HG02852 (cell line): ENCODE measurements around the gene TVP23C.

ENCODE experiments used
- ATAC-seq: cut with Tn5 transposase; IDR thresholded peaks from one replicate; pipeline ENCODE4 v1.9.1; 2021; ENCODE audit warnings: mild to moderate bottlenecking, moderate library complexity; ENCODE audit not compliant: unreplicated experiment

Gene TVP23C

DNA sequence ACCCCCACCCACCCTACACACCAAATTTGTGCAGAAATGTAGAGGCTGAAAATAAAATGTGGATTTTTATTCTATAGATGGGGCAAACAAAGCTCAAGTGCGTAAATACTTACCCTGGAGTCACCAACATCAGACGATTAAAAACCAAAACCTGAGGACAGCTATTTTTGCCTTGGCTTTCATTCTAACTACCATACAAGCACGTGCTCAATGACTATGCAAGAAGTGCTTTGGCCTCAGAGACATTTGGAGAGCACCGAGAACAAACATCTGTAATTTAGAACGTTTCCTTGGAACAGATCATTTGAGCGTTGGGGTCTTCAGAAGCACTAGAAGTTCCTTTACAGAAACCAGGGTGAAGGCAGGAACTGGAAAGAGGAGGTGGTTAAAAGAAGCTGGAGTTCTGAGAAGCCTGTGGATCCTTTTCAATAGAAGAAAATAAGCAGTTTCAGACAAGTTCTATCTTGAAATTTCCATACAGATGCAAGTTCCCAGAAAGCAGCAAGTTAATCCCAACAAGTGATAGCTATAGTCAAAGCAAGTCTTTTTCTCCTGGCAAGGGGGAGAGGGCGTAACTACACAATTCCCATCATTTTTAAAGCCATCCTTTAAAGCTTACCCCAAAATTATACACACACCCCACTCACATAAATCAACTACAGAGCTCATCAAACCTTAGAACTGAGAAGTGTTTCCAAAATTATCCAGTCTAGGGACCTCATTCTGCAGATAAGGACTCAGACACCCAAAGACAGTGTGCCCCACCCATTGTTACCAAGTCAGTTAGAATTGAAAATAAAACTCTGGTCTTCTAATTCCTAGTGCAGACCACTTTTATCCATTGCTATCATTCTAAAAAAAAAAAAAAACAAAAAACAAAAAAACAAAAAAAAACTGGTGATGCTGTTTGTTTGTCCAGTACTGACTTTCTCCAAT is 66.3 kb downstream of the TVP23C start:
- no peak for ATAC-seq

GRCh38 chr17:15494821-15495220 is 68.5 kb downstream of the TVP23C start:
- no peak for ATAC-seq

DNA sequence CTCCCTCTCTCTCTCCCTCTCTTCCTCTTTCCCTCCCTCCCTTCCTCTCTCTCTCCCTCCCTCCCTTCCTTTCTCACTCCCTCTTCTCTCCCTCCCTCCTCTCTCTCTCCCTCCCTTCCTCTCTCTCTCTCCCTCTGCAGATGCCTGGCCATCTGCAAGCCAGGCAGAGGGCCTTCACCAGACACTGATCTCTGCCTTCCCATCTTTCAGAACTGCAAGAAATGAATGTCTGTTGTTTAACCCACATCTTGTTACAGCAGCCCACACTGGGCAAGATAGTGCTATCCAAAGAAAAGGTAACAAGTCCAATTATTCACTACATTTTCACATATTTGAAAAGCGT is 69.6 kb downstream of the TVP23C start:
- ATAC-seq: no peak

DNA sequence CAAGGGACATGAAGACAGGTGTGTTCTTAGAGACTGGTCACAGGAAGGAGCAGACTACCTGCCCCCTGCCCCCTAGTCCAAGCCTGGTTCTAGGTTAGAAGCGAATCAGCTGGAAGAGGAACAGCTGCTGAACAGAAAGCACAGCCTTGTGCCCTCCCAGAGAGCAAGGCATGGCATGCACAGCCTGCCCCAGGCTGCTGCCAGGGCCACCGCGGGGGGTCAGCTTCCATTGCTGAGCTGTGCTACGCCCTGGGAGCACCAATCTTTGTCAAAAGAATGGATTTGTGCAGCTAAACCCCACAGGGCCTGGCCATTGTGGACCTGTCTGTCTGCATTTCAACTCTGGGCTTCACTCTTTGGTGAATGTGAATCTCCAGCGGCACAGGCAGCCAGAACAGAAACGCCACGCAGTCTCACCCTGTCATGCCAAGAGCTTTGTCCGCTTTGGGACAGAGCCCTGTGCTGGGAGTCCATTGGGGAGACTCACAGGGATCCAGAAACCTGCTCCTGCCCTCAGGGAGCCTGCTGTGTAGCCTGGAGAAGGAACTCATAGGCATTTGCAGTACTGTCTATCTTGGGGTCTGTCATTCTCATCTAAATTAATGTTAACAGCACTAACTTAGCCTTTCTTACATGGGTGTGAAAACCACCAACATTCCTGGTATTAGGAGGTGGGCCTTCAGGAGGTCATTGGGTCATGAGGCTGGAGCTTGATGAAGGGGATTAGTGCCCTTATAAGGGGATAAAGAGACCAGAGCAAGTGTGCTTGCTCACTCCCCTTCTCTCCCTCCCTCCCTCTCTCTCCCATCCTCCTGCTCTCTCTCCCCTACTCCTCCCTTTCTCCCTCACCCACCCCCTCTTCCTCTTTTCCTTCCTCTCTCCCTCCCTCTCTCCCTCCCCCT is 70.2 kb downstream of the TVP23C start:
- no peak for ATAC-seq

DNA sequence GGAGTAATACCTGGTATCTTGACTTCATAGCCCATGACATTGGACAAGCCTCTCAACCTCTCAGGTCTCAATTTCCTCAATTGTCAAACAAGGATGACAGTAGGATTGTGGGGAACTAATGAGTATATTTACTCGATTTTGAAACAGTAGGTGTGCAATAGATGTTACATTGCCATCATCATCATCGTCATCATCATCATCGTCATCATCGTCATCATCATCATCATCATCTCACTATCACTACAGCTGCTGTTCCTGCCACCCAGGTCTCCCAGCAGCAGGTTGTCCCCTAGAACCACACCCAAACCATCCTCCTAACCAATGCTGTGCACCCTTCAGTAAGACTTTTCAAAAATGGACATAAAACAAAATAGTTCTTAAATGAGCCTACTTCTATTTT is 71.1 kb downstream of the TVP23C start:
- no peak for ATAC-seq

GRCh38 chr17:15490634-15491261 is 72.5 kb downstream of the TVP23C start:
- no peak for ATAC-seq

DNA sequence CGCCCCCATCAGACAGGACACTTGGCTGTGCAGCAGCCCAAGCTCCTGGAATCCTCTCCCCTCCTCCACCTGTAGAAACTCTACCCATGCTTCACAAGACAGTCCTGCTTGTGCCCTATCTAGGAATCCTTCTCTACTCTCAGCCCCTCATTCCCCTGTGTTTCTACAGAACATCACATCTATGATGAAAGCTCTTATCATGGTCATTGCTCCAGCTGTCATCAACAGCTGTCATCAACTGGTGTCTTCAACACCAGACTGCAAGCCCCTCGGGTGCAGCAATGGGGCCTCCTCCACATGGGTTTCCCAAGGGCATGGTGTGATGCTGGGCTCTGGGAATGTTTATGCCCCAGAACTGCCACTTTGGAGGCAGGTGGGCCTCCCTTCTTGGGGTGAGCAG is 74.7 kb downstream of the TVP23C start:
- no peak for ATAC-seq

DNA sequence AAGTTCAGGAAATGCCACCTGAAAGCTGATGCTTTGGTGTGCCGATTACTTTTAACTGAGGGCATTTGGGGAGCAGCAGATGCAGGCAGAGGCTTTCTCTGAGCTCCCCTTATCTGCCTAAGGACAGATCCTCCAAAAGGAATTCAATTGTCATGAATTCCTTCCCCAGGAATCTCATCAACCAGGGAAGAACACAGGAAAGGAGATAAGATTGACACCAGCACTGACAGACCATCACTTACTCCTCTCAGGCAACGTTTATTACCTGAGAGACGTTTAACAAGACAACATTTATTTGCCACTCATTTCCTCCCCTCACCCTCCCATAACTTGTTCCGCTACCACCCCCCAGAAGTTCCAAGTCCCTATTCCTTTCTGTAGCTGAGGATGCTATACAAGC is 78.2 kb downstream of the TVP23C start:
- no peak for ATAC-seq

- ATAC-seq: no peak
Measured at GRCh38 chr17:15483431-15483830, 79.9 kb downstream of the TVP23C start.

GRCh38 chr17:15482476-15482875 is 80.8 kb downstream of the TVP23C start:
- ATAC-seq: no peak

DNA sequence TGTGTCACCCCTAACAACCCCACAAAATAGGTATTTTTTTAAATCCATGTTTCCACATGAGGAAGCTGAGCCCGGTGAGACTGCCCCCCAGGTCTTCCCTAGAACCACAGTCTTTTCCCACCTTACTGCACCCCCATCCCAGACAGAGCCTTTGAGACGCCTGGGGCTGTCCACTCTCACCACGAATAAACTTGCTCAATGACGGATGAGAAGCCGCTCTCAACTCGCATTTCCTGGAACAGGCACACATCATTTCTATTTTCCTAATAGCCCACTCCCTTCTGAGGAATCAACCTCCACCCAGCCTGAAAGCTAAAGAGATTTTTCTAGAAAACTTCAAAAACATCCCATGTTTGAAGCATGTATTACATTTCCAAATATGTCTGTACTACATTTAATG is 81.8 kb downstream of the TVP23C start:
- ATAC-seq: no peak

GRCh38 chr17:15480204-15480603 is 83.1 kb downstream of the TVP23C start:
- ATAC-seq: no peak

GRCh38 chr17:15479703-15480102 is 83.6 kb downstream of the TVP23C start:
- ATAC-seq: no peak

DNA sequence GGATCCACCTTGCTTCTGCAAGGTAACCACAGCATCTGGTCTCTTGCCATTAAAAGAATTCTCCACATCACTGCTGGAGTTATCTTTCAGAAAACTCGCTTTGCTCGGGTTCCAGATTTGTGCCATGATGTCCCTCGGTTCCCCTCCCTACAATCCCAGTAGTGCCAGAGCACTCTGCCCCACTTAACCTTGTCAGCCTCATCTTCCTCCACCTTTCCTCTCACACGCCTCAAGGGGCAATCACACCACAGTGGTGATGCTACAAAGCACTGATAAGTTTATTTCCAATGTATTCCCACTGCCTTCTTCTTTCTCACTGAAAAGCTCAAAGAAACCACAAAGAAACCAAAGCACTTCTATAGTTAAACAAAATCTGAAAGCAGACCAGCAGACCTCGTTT is 84.4 kb downstream of the TVP23C start:
- ATAC-seq: no peak

GRCh38 chr17:15475631-15476354 is 87.5 kb downstream of the TVP23C start:
- no peak for ATAC-seq

DNA sequence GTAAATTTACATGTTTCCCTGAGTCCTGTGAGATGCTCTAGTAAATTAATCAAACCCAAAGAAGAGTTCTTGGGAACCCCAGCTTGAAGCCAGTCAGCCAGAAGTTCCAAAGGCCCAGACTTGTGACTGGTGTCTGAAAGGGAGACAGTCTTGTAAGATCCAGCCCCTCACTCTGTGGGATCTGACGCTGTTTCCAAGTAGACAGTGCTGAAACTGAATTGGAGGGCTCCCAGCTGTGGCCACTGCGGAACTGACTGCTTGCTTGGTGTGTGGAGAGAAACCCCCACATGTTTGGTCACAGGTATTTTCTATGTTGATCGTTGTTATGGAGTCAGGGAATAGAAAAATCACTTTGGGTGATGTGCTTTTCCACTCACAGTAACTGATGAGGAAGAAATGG is 90.4 kb downstream of the TVP23C start:
- no peak for ATAC-seq

DNA sequence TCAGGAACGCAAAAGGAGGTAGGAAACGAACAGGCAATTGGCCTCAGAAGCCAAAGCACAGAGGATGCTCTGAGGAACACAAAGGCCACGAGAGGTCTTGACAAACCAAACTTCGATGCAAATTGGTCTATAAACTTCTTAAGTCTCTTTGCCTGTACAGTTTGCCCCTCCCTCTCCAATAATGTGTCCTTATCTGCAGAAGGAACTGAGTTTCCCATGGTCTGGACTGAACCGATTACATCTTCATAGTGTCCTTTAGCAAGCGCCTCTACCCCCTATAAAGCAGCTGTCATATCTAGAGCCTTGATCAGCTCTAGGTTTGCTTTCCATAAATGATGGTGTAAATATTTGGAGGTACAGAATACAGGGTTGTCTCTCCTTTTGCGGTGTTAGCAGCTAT is 92.7 kb downstream of the TVP23C start:
- no peak for ATAC-seq

- ATAC-seq: no peak
Measured at GRCh38 chr17:15469260-15469659, 94.0 kb downstream of the TVP23C start.

DNA sequence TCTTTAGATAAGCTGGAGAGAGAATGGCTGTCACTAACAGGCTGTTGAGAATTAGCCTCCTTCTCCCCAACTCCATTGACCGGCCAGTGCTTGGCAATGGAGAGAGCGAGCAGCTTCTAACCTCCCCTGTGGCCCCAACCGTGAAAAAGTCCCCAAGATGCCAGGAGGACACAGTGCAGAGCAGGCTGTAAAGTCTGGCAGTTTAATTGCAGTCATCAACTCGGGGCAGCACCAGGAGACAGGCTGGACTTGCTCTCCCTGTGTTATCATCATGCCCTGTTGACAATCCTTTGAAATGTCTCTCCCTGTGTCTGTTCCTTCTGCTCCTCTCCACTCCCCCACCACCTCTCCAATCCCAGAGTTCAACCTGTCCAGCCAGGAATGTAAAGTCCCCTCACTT is 95.2 kb downstream of the TVP23C start:
- no peak for ATAC-seq

GRCh38 chr17:15467592-15467991 is 95.7 kb downstream of the TVP23C start, which contains the start of gene CDRT4:
TSS of gene CDRT4 (minus strand) at chr17:15467621. CDS start at chr17:15440238, 27,383 bp downstream.
- no peak for ATAC-seq

DNA sequence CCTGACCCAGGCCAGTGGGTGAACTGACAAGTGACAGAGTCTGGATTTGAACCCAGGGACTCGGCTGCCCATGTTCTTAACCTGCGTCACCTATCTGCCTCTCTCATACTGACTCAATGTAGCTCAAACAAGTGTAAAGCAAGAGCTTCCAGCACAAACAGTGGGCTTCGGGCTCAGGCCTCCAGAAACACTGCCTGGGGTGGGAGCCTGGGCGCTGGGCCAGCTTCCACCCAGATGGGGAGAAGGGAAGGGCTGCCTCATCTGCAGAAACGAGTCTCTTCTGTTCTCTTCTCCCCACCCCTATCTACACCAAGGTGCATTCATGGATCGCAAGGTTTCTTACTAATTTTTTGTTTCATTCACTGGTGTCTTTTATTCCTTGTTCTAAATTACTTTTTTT is 97.2 kb downstream of the TVP23C start:
- ATAC-seq: no peak
